H1 (cell line): ENCODE data around the gene EDN1. TPM values are rescaled to one million over a fixed set of nuclear protein-coding genes. Genes with fewer than 3 reads are reported as not detected.

ENCODE experiments used
- CTCF ChIA-PET: fragments of 300-600 bp; sonication (Branson Sonifier 250); formaldehyde crosslinking; loops from one replicate; lab custom pipeline; 2021; ENCODE audit not compliant: partially characterized antibody; lab: Charles Lee
- POLR2A ChIA-PET: fragments of 300-600 bp; sonication (Branson Sonifier 250); formaldehyde crosslinking; loops from one replicate; lab custom pipeline; 2021; ENCODE audit warnings: inconsistent platforms; ENCODE audit not compliant: partially characterized antibody; lab: Charles Lee
- DNase-seq, 2 experiments: peaks; one replicate each; pipeline versions ENCODE4 v3.0.0 to v3.0.0-alpha.2; 2010 to 2022; ENCODE audit warnings: low spot score in 2 of 2, low read depth in 1 of 2, mixed read lengths in 1 of 2
- FAIRE-seq: peaks from 2 replicates; lab custom pipeline; 2011; peaks lifted over from hg19 to GRCh38; lab: Jason Lieb, UNC
- H2AFZ ChIP-seq: 2 replicates; pipeline ENCODE4 v1.8.1; 2012; ENCODE audit warnings: low read length, inconsistent platforms
- H2AK5ac ChIP-seq: 2 replicates; pipeline ENCODE4 v1.6.1; 2013; ENCODE audit warnings: low read depth, low read length
- H2BK120ac ChIP-seq: replicated peaks from 2 replicates; pipeline ENCODE3; 2013; ENCODE audit warnings: low read depth, low read length, inconsistent platforms
- H2BK12ac ChIP-seq: 2 replicates; pipeline ENCODE4 v1.6.1; 2013; ENCODE audit warnings: low read depth, low read length
- H2BK15ac ChIP-seq: 2 replicates; pipeline ENCODE4 v1.6.1; 2013; ENCODE audit warnings: low read length
- H2BK20ac ChIP-seq: 2 replicates; pipeline ENCODE4 v1.6.1; 2013; ENCODE audit warnings: low read length
- H2BK5ac ChIP-seq: 2 replicates; pipeline ENCODE4 v1.6.1; 2013; ENCODE audit warnings: low read depth, low read length
- H3K14ac ChIP-seq: 2 replicates; pipeline ENCODE4 v1.6.1; 2013; ENCODE audit warnings: inconsistent platforms; ENCODE audit not compliant: insufficient read length
- H3K18ac ChIP-seq: 2 replicates; pipeline ENCODE4 v1.6.1; 2013; ENCODE audit warnings: low read length; ENCODE audit errors: extremely low read depth
- H3K23ac ChIP-seq: 2 replicates; pipeline ENCODE4 v1.6.1; 2013; ENCODE audit warnings: inconsistent platforms; ENCODE audit not compliant: insufficient read length
- H3K23me2 ChIP-seq: 2 replicates; pipeline ENCODE4 v1.6.1; 2013; ENCODE audit warnings: low read depth, low read length
- H3K27ac ChIP-seq: 2 replicates; pipeline ENCODE4 v1.6.1; 2011; ENCODE audit warnings: low read depth, low read length, inconsistent platforms
- H3K27me3 ChIP-seq, 4 experiments: replicated peaks in 1 of 4; 1 replicate in 1 of 4; 2 replicates in 3 of 4; pipeline versions ENCODE4 v1.6.1 to v1.8.1; 2011 to 2013; ENCODE audit warnings: low read length in 3 of 4, mild to moderate bottlenecking in 3 of 4, inconsistent platforms in 2 of 4, mixed read lengths in 2 of 4, moderate library complexity in 1 of 4; ENCODE audit not compliant: control insufficient read depth in 3 of 4, insufficient read depth in 3 of 4; ENCODE audit errors: extremely low read depth in 1 of 4
- H3K36me3 ChIP-seq, 4 experiments: 2 replicates each; pipeline versions ENCODE4 v1.6.1 to v1.8.1; 2011 to 2013; ENCODE audit warnings: mild to moderate bottlenecking in 4 of 4, low read length in 3 of 4, moderate library complexity in 2 of 4, control low read depth in 1 of 4, inconsistent platforms in 1 of 4; ENCODE audit not compliant: insufficient read depth in 4 of 4, control insufficient read depth in 2 of 4
- H3K4ac ChIP-seq: replicated peaks from 2 replicates; pipeline ENCODE3; 2013; ENCODE audit warnings: low read length, low read depth, mixed read lengths, inconsistent platforms; ENCODE audit not compliant: insufficient read length
- H3K4me1 ChIP-seq, 4 experiments: replicated peaks in 1 of 4; 1 replicate in 1 of 4; 2 replicates in 3 of 4; pipeline versions ENCODE4 v1.6.1 to v1.8.1; 2011 to 2013; ENCODE audit warnings: low read length in 3 of 4, inconsistent platforms in 2 of 4, mixed read lengths in 1 of 4; ENCODE audit not compliant: insufficient read depth in 4 of 4, control insufficient read depth in 3 of 4
- H3K4me2 ChIP-seq, 2 experiments: 2 replicates each; pipeline versions ENCODE4 v1.6.1 to v1.8.1; 2011 to 2013; ENCODE audit warnings: low read depth in 2 of 2, low read length in 2 of 2, control low read depth in 1 of 2, inconsistent platforms in 1 of 2, mild to moderate bottlenecking in 1 of 2; ENCODE audit not compliant: insufficient read depth in 1 of 2
- H3K4me3 ChIP-seq, 4 experiments: fragments of 200-600, 300-600 bp in 1 of 4; sonication (generic), shearing (Covaris generic), sonication (Bioruptor Twin) in 1 of 4; 2 replicates each; pipeline versions ENCODE4 v1.5.1 to v1.8.1; 2011 to 2016; ENCODE audit warnings: low read length in 4 of 4, low read depth in 3 of 4, control low read depth in 2 of 4, inconsistent platforms in 2 of 4, mild to moderate bottlenecking in 2 of 4, mixed read lengths in 1 of 4, moderate library complexity in 1 of 4; ENCODE audit not compliant: insufficient read depth in 2 of 4; ENCODE audit errors: extremely low read depth in 1 of 4
- H3K56ac ChIP-seq: replicated peaks from 2 replicates; pipeline ENCODE3; 2013; ENCODE audit warnings: low read depth, mild to moderate bottlenecking, mixed read lengths, low read length, inconsistent platforms; ENCODE audit not compliant: insufficient read length
- H3K79me1 ChIP-seq: 2 replicates; pipeline ENCODE4 v1.6.1; 2013; ENCODE audit warnings: low read depth, low read length, control low read depth
- H3K79me2 ChIP-seq, 2 experiments: 2 replicates each; pipeline versions ENCODE4 v1.6.1 to v1.8.1; 2012 to 2013; ENCODE audit warnings: low read length in 2 of 2, mild to moderate bottlenecking in 2 of 2, inconsistent platforms in 1 of 2; ENCODE audit not compliant: insufficient read depth in 2 of 2, control insufficient read depth in 1 of 2
- H3K9ac ChIP-seq, 4 experiments: replicated peaks in 1 of 4; 1 replicate in 1 of 4; 2 replicates in 3 of 4; pipeline versions ENCODE4 v1.6.1 to v1.8.1; 2011 to 2013; ENCODE audit warnings: low read depth in 3 of 4, low read length in 3 of 4, control low read depth in 2 of 4, mild to moderate bottlenecking in 2 of 4, moderate library complexity in 2 of 4, inconsistent platforms in 1 of 4; ENCODE audit errors: extremely low read depth in 1 of 4
- H3K9me3 ChIP-seq, 2 experiments: 2 replicates each; pipeline versions ENCODE4 v1.6.1 to v1.8.1; 2012 to 2013; ENCODE audit warnings: mild to moderate bottlenecking in 2 of 2, moderate library complexity in 2 of 2, control low read depth in 1 of 2, inconsistent platforms in 1 of 2, low read depth in 1 of 2, low read length in 1 of 2, mixed read lengths in 1 of 2; ENCODE audit not compliant: insufficient read depth in 2 of 2
- H4K20me1 ChIP-seq, 2 experiments: replicated peaks in 1 of 2; 2 replicates each; pipeline versions ENCODE3 to v1.8.1; 2011 to 2013; ENCODE audit warnings: inconsistent platforms in 2 of 2, low read length in 2 of 2, mild to moderate bottlenecking in 1 of 2; ENCODE audit not compliant: insufficient read depth in 2 of 2, control insufficient read depth in 1 of 2
- H4K5ac ChIP-seq: 2 replicates; pipeline ENCODE4 v1.6.1; 2013; ENCODE audit warnings: low read length, low read depth, mixed read lengths, inconsistent platforms; ENCODE audit not compliant: insufficient read length
- H4K8ac ChIP-seq: 2 replicates; pipeline ENCODE4 v1.8.0; 2013; ENCODE audit warnings: mild to moderate bottlenecking, moderate library complexity, low read length, inconsistent platforms; ENCODE audit not compliant: insufficient read depth; ENCODE audit errors: extremely low read depth
- H4K91ac ChIP-seq: replicated peaks from 2 replicates; pipeline ENCODE3; 2013; ENCODE audit warnings: low read length, mixed read lengths, inconsistent platforms; ENCODE audit not compliant: insufficient read length
- CEBPB ChIP-seq: IDR thresholded peaks from 2 replicates; pipeline ENCODE4 v1.6.1; 2012; ENCODE audit warnings: low read depth, low read length
- FOSL1 ChIP-seq: IDR thresholded peaks from 2 replicates; pipeline ENCODE4 v1.6.1; 2011; ENCODE audit warnings: mild to moderate bottlenecking, low read depth, low read length, moderate library complexity; ENCODE audit not compliant: insufficient read depth
- MAFK ChIP-seq: IDR thresholded peaks from 2 replicates; pipeline ENCODE4 v1.6.1; 2012; ENCODE audit warnings: low read depth, mild to moderate bottlenecking, improper control_type of control experiment, low read length
- PHF8 ChIP-seq: fragments of 200-600 bp; sonication (generic); conservative IDR thresholded peaks from 2 replicates; pipeline ENCODE4 v1.7.1; 2012; ENCODE audit warnings: low read depth, mild to moderate bottlenecking, inconsistent platforms, low read length, moderate library complexity
- RFX5 ChIP-seq: IDR thresholded peaks from 2 replicates; pipeline ENCODE4 v1.6.1; 2011; ENCODE audit warnings: low read depth, low read length, improper control_type of control experiment, borderline replicate concordance
- WGBS, 2 experiments: shearing (Covaris generic) in 1 of 2; methylation state at CpG; one replicate each; pipeline versions ENCODE4 v1.1.6 to v1.1.7; 2013 to 2015; ENCODE audit warnings: low lambda C conversion rate in 2 of 2, mixed read lengths in 2 of 2, inconsistent platforms in 1 of 2, low coverage in 1 of 2, missing lambda C conversion rate in 1 of 2; ENCODE audit not compliant: insufficient replicate concordance in 2 of 2, insufficient coverage in 1 of 2, insufficient read length in 1 of 2; ENCODE audit errors: extremely low coverage in 1 of 2, missing lambda C conversion rate in 1 of 2; 5-methylcytosine and 5-hydroxymethylcytosine counted together
- polyA plus RNA-seq, 7 experiments: library from polyadenylated mRNA; depleted of rRNA in 3 of 7; stranded (reverse) in 5 of 7; unstranded in 2 of 7; fragments of >200 nt in 5 of 7; fragments of 200-250 nt in 2 of 7; gene quantifications; 1 replicate in 5 of 7; 2 replicates in 1 of 7; 4 replicates in 1 of 7; pipeline versions ENCODE4 v1.2.1 to v1.2.3, GENCODE V29; 2011 to 2013; ENCODE audit warnings: missing spikeins in 2 of 7, mixed read lengths in 2 of 7
- total RNA-seq: library from RNA; stranded (reverse); fragmentation: NEBNext Ultra II Directional; extraction: Animal tissue kit (Norgen Biotek cat#: 25700); gene quantifications from 2 replicates; pipeline ENCODE4 v1.2.1, GENCODE V29; 2021
- TF ChIP-seq, protein P1 (sequence below): IDR thresholded peaks from 2 replicates; pipeline ENCODE4 v1.6.1; 2011; ENCODE audit warnings: low read length, improper control_type of control experiment
- TF ChIP-seq, protein P2 (sequence below): IDR thresholded peaks from 2 replicates; pipeline ENCODE4 v1.6.1; 2012; ENCODE audit warnings: low read length, inconsistent platforms
- TF ChIP-seq, protein P3 (sequence below), 3 experiments: IDR thresholded peaks; 1 replicate in 2 of 3; 2 replicates in 1 of 3; pipeline versions ENCODE4 v1.5.1 to v1.6.1; 2011; ENCODE audit warnings: low read length in 3 of 3, mild to moderate bottlenecking in 3 of 3, inconsistent platforms in 2 of 3, low read depth in 1 of 3, moderate library complexity in 1 of 3; ENCODE audit not compliant: insufficient read depth in 1 of 3; ENCODE audit errors: control extremely low read depth in 1 of 3

EDN1 gene
- total and polyA plus RNA-seq, 2 of the 8 experiments (the other 6 are each of a cell fraction or from before 2014, with no cell fraction given) = 0.23 to 1.1 TPM

DNA sequence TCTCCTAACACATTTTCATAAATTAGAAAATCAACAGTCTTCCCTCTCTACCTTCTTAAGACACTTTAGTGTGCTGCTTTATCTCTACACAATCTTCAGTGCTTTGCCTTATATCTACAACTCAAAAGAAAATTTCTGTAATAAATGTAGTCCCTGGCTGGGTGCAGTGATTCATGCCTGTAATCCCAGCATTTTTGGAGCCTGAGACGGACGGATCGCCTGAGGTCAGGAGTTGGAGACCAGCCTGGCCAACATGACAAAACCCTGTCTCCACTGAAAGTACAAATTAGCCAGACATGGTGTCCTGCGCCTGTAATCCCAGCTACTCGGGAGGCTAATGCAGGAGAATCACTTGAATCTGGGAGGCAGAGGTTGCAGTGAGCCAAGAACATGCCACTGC is 9.7 kb upstream of the EDN1 start:
- Histone ChIP-seq H3K27me3 (no peaks in the 10 kb centered on the region), H2AFZ (no peak overlapping the region)
- POLR2A ChIA-PET = no interaction called here
- TF ChIP-seq, protein P1, sequence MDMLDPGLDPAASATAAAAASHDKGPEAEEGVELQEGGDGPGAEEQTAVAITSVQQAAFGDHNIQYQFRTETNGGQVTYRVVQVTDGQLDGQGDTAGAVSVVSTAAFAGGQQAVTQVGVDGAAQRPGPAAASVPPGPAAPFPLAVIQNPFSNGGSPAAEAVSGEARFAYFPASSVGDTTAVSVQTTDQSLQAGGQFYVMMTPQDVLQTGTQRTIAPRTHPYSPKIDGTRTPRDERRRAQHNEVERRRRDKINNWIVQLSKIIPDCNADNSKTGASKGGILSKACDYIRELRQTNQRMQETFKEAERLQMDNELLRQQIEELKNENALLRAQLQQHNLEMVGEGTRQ = no peak
- TF ChIP-seq CEBPB (no peak), FOSL1 (no peak), PHF8 (no peak), MAFK (no peak), RFX5 (no peak)
- TF ChIP-seq, protein P2, sequence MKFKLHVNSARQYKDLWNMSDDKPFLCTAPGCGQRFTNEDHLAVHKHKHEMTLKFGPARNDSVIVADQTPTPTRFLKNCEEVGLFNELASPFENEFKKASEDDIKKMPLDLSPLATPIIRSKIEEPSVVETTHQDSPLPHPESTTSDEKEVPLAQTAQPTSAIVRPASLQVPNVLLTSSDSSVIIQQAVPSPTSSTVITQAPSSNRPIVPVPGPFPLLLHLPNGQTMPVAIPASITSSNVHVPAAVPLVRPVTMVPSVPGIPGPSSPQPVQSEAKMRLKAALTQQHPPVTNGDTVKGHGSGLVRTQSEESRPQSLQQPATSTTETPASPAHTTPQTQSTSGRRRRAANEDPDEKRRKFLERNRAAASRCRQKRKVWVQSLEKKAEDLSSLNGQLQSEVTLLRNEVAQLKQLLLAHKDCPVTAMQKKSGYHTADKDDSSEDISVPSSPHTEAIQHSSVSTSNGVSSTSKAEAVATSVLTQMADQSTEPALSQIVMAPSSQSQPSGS = no peak
- TF ChIP-seq, protein P3, sequence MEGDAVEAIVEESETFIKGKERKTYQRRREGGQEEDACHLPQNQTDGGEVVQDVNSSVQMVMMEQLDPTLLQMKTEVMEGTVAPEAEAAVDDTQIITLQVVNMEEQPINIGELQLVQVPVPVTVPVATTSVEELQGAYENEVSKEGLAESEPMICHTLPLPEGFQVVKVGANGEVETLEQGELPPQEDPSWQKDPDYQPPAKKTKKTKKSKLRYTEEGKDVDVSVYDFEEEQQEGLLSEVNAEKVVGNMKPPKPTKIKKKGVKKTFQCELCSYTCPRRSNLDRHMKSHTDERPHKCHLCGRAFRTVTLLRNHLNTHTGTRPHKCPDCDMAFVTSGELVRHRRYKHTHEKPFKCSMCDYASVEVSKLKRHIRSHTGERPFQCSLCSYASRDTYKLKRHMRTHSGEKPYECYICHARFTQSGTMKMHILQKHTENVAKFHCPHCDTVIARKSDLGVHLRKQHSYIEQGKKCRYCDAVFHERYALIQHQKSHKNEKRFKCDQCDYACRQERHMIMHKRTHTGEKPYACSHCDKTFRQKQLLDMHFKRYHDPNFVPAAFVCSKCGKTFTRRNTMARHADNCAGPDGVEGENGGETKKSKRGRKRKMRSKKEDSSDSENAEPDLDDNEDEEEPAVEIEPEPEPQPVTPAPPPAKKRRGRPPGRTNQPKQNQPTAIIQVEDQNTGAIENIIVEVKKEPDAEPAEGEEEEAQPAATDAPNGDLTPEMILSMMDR (IDR thresholded peaks at IDR 0.05; ENCODE audit: control extremely low read depth in 1 of 3, insufficient read depth in 1 of 3, low read depth in 1 of 3, low read length in 3 of 3) = no peak

More for the DNA sequence above, 9.7 kb upstream of the EDN1 start:
- H3K14ac ChIP-seq = no peak overlapping the region
- no peak overlapping the region for H3K4ac ChIP-seq
- H4K20me1 ChIP-seq = no peaks in the 10 kb centered on the region
- H3K36me3 ChIP-seq = no peaks in the 10 kb centered on the region
- no peaks in the 10 kb centered on the region for H3K4me1 ChIP-seq
- no peak overlapping the region for H2BK12ac ChIP-seq
- no peaks in the 10 kb centered on the region; a peak in 1 of 4 replicates for H3K9me3 ChIP-seq
- no peak overlapping the region for H4K8ac ChIP-seq
- H2AK5ac ChIP-seq = no peak overlapping the region
- H4K5ac ChIP-seq = no peak overlapping the region
- no peak overlapping the region for H3K4me3 ChIP-seq
- H2BK5ac ChIP-seq = no peak overlapping the region
- H3K27ac ChIP-seq = no peak overlapping the region
- DNase-seq (no peak), FAIRE-seq (no peak)
- H2BK20ac ChIP-seq = no peak overlapping the region
- no peak overlapping the region for H4K91ac ChIP-seq
- CTCF ChIA-PET = interaction anchor here (0.6 to 5.2 kb wide), 2 partner anchors 10 to 89 kb away, joined by 3 to 24 read pairs; partner anchors contain the start of gene EDN1
- no peak overlapping the region for H3K4me2 ChIP-seq
- no peaks in the 10 kb centered on the region for H3K79me2 ChIP-seq
- 95% methylated on average over 5 of the region's 5 CpGs; no CpG with 5 or more reads in 1 of the 2 experiments for WGBS, 2 experiments
- H3K18ac ChIP-seq = no peak overlapping the region
- H3K23ac ChIP-seq = no peak overlapping the region
- no peaks in the 10 kb centered on the region for H3K23me2 ChIP-seq
- H3K79me1 ChIP-seq = no peaks in the 10 kb centered on the region
- no peak overlapping the region for H2BK120ac ChIP-seq
- H2BK15ac ChIP-seq = no peak overlapping the region
- no peak overlapping the region for H3K56ac ChIP-seq
- H3K9ac ChIP-seq = no peak overlapping the region
